Endothelial cell of umbilical vein (primary cell): ENCODE results near the gene PDIA5. TPM values are rescaled to one million over a fixed set of nuclear protein-coding genes. Genes with fewer than 3 reads are reported as not detected.

Source experiments
- BruUV-seq: library from RNA; stranded (reverse); fragments of 400-500 nt; replicated peaks from 2 replicates; lab custom pipeline; 2021; lab: Mats Ljungman, UMichigan
- CTCF ChIA-PET: fragments of 300-600, 350-600 bp; sonication (Branson Sonifier 250); formaldehyde crosslinking; loops from one replicate; lab custom pipeline; 2021; ENCODE audit warnings: antibody characterized with exemption, inconsistent platforms; lab: Charles Lee
- POLR2A ChIA-PET: fragments of 300-600, 350-600 bp; sonication (Branson Sonifier 250); formaldehyde crosslinking; loops from one replicate; lab custom pipeline; 2021; ENCODE audit warnings: antibody characterized with exemption, inconsistent platforms; lab: Charles Lee
- DNase-seq: peaks from one replicate; pipeline ENCODE4 v3.0.0-alpha.2; 2011; ENCODE audit warnings: low read depth, low spot score
- FAIRE-seq: peaks from 2 replicates; lab custom pipeline; 2011; peaks lifted over from hg19 to GRCh38; lab: Jason Lieb, UNC
- H2AFZ ChIP-seq: 2 replicates; pipeline ENCODE4 v1.6.0; 2012; ENCODE audit warnings: low read depth, low read length, control low read depth, inconsistent platforms
- H3K27ac ChIP-seq: 2 replicates; pipeline ENCODE4 v1.5.1; 2011; ENCODE audit warnings: low read depth, mild to moderate bottlenecking, control low read depth, low read length, moderate library complexity; ENCODE audit not compliant: insufficient read depth
- H3K27me3 ChIP-seq, 2 experiments: 2 replicates each; pipeline versions ENCODE4 v1.6.0 to v1.6.1; 2011; ENCODE audit warnings: low read length in 2 of 2, mixed read lengths in 1 of 2; ENCODE audit not compliant: control insufficient read depth in 2 of 2, insufficient read depth in 2 of 2
- H3K36me3 ChIP-seq, 2 experiments: 2 replicates in 1 of 2; 3 replicates in 1 of 2; pipeline ENCODE4 v1.5.1; 2011; ENCODE audit warnings: low read length in 2 of 2, mild to moderate bottlenecking in 1 of 2, moderate library complexity in 1 of 2; ENCODE audit not compliant: control insufficient read depth in 2 of 2, insufficient read depth in 2 of 2; ENCODE audit errors: extremely low read depth in 1 of 2
- H3K4me1 ChIP-seq: 3 replicates; pipeline ENCODE4 v1.5.1; 2011; ENCODE audit warnings: mild to moderate bottlenecking, low read length; ENCODE audit not compliant: control insufficient read depth, insufficient read depth; ENCODE audit errors: extremely low read depth
- H3K4me2 ChIP-seq: 2 replicates; pipeline ENCODE4 v1.6.1; 2011; ENCODE audit warnings: low read length, control low read depth, mixed read lengths; ENCODE audit not compliant: insufficient read depth
- H3K4me3 ChIP-seq, 3 experiments: fragments of 200-600 bp in 1 of 3; sonication (generic), shearing (Covaris generic) in 1 of 3; replicated peaks in 1 of 3; 2 replicates each; pipeline ENCODE4 v1.5.1; 2011 to 2016; ENCODE audit warnings: control low read depth in 3 of 3, low read length in 3 of 3, mild to moderate bottlenecking in 2 of 3, inconsistent platforms in 1 of 3, low read depth in 1 of 3, moderate library complexity in 1 of 3; ENCODE audit not compliant: insufficient read depth in 1 of 3
- H3K79me2 ChIP-seq: 2 replicates; pipeline ENCODE4 v1.6.0; 2012; ENCODE audit warnings: low read length, inconsistent platforms; ENCODE audit not compliant: control insufficient read depth, insufficient read depth
- H3K9ac ChIP-seq: replicated peaks from 2 replicates; pipeline ENCODE3; 2011; ENCODE audit warnings: low read length, control low read depth; ENCODE audit not compliant: insufficient read depth; ENCODE audit errors: extremely low read depth
- H3K9me1 ChIP-seq: replicated peaks from 3 replicates; pipeline ENCODE4 v1.6.0; 2011; ENCODE audit warnings: mild to moderate bottlenecking, low read length; ENCODE audit not compliant: control insufficient read depth, insufficient read depth; ENCODE audit errors: extremely low read depth
- H3K9me3 ChIP-seq: replicated peaks from 2 replicates; pipeline ENCODE4 v1.5.1; 2012; ENCODE audit warnings: low read length, inconsistent platforms; ENCODE audit not compliant: control insufficient read depth, insufficient read depth
- H4K20me1 ChIP-seq: replicated peaks from 2 replicates; pipeline ENCODE3; 2011; ENCODE audit warnings: mild to moderate bottlenecking, low read length; ENCODE audit not compliant: control insufficient read depth, insufficient read depth; ENCODE audit errors: extremely low read depth
- CTCF ChIP-seq, 2 donors: IDR thresholded peaks; 1 replicate in 1 of 2; 2 replicates in 1 of 2; pipeline ENCODE4 v1.5.1; 2011; ENCODE audit warnings: low read length in 2 of 2, mild to moderate bottlenecking in 2 of 2, moderate library complexity in 2 of 2, control low read depth in 1 of 2, inconsistent platforms in 1 of 2, low read depth in 1 of 2; ENCODE audit not compliant: insufficient read depth in 1 of 2; ENCODE audit errors: extremely low read depth in 1 of 2
- EZH2 ChIP-seq: IDR thresholded peaks from 2 replicates; pipeline ENCODE4 v1.6.1; 2012; ENCODE audit warnings: borderline replicate concordance, low read depth, mild to moderate bottlenecking, moderate library complexity, low read length, inconsistent platforms; ENCODE audit not compliant: severe bottlenecking
- FOS ChIP-seq: IDR thresholded peaks from 2 replicates; pipeline ENCODE4 v1.6.1; 2011; ENCODE audit warnings: mild to moderate bottlenecking, low read length, moderate library complexity, borderline replicate concordance; ENCODE audit not compliant: insufficient read depth
- GATA2 ChIP-seq: IDR thresholded peaks from 2 replicates; pipeline ENCODE4 v1.7.0; 2011; ENCODE audit warnings: low read depth, mild to moderate bottlenecking, moderate library complexity, mixed read lengths, low read length; ENCODE audit not compliant: insufficient read length, insufficient read depth
- JUN ChIP-seq: IDR thresholded peaks from 2 replicates; pipeline ENCODE4 v1.6.1; 2011; ENCODE audit warnings: borderline replicate concordance, low read depth; ENCODE audit not compliant: insufficient read length, insufficient read depth
- MAX ChIP-seq: IDR thresholded peaks from 2 replicates; pipeline ENCODE4 v1.6.1; 2011; ENCODE audit not compliant: insufficient read depth, insufficient read length
- MYC ChIP-seq: IDR thresholded peaks from one replicate; pipeline ENCODE4 v1.6.1; 2011; ENCODE audit warnings: mild to moderate bottlenecking, low read depth, low read length
- POLR2A ChIP-seq: IDR thresholded peaks from 2 replicates; pipeline ENCODE4 v1.6.1; 2012; ENCODE audit warnings: low read depth, mild to moderate bottlenecking, control low read depth, low read length
- POLR2AphosphoS5 ChIP-seq: IDR thresholded peaks from 2 replicates; pipeline ENCODE4 v1.6.1; 2012; ENCODE audit warnings: low read depth, mild to moderate bottlenecking, control low read depth, low read length, moderate library complexity; ENCODE audit not compliant: insufficient read depth
- dilution Hi-C: fragments of 300-500 bp; cut with MboI; formaldehyde crosslinking; loops from one replicate; pipeline ENCODE4 v1.15.0; 2019; ENCODE audit warnings: low sequenced_read_pairs; ENCODE audit not compliant: extremely low pct_ligation_motif_present
- intact Hi-C: fragments of 100-400 bp; cut with micrococcal nuclease; formaldehyde crosslinking; loops from one replicate; pipeline ENCODE4 v1.10.0; 2022
- polyA plus RNA-seq, 4 experiments: library from polyadenylated mRNA; depleted of rRNA in 3 of 4; stranded (reverse) in 3 of 4; unstranded in 1 of 4; fragments of >200 nt; gene quantifications; 2 replicates each; pipeline versions ENCODE4 v1.2.1 to v1.2.3, GENCODE V29; 2011 to 2012; ENCODE audit warnings: missing spikeins in 1 of 4
- total RNA-seq: library from RNA; stranded (reverse); gene quantifications from 2 replicates; pipeline ENCODE4 v1.2.3, GENCODE V29; 2021

Gene PDIA5
- total and polyA plus RNA-seq, 2 donors (not counting 3 experiments of a cell fraction or from before 2014, with no cell fraction given) = 55.7 to 85.6 TPM

GRCh38 chr3:123021388-123021787 lies 45.4 kb upstream of the PDIA5 start:
- no TSS peak for BruUV-seq
- no peak overlapping the region for H2AFZ ChIP-seq

More at GRCh38 chr3:123021388-123021787, 45.4 kb upstream of the PDIA5 start:
- H3K9me1 ChIP-seq = no peaks in the 10 kb centered on the region
- no peak overlapping the region for H3K4me2 ChIP-seq
- H4K20me1 ChIP-seq = no peaks in the 10 kb centered on the region
- no peak overlapping the region for H3K9ac ChIP-seq
- ChIA-PET POLR2A (no interaction called here), CTCF (no interaction called here)
- no peaks in the 10 kb centered on the region for H3K79me2 ChIP-seq
- no peak for DNase-seq
- dilution Hi-C loops (no loop called here), intact Hi-C loops (no loop called here)
- H3K36me3 ChIP-seq = no peaks in the 10 kb centered on the region
- no peak overlapping the region for H3K4me3 ChIP-seq
- H3K4me1 ChIP-seq = peaks cover under 1% of the 10 kb centered on the region
- no peak for FAIRE-seq
- H3K27me3 ChIP-seq = peaks cover 52 to 67% of the 10 kb centered on the region in 2 experiments
- no peak for TF ChIP-seq CTCF (IDR thresholded peaks at IDR 0.05; ENCODE audit: extremely low read depth in 1 of 2, insufficient read depth in 1 of 2, low read depth in 1 of 2, low read length in 2 of 2)
- TF ChIP-seq EZH2 = no peak
- no peak for TF ChIP-seq JUN
- no peak for TF ChIP-seq MAX
- no peak for TF ChIP-seq POLR2A
- no peak for TF ChIP-seq POLR2AphosphoS5
- TF ChIP-seq FOS = no peak
- no peak for TF ChIP-seq MYC
- TF ChIP-seq GATA2 = no peak
- H3K27ac ChIP-seq = no peak overlapping the region
- no peaks in the 10 kb centered on the region for H3K9me3 ChIP-seq
